Measurements from ENCODE around the gene FOXN4. TPM values are rescaled to one million over a fixed set of nuclear protein-coding genes. Genes with fewer than 3 reads are reported as not detected.

Gene FOXN4
- total RNA-seq, 4 donors from 2014 or later: not detected

DNA sequence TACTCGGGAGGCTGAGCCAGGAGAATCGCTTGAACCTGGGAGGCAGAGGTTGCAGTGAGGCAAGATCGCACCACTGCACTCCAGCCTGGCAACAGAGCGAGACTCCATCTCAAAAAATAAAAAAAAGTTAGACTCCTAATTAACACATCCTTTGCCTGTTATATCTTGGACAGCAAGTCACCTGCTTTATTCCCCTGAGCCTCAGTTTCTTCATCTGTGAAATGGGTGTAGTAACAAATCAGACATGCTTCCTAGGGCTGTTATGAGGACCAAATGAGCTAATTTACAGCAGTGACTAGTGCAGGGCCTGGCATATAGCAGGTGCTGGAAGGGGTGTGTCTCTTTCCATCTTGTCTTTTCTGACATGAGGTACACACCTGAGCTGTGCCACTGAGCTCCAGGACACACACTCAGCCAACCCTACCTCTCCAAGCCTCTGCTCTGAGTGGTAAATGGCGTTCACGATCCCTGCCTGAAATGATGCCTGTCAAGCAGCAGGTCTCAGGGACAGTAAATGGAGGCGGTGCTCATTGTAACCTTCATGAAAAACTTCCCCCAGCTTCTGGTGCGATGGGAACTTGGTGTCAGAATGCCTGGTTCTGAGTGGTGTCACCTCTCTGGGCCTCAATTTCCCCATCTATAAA, 31.7 kb downstream of the FOXN4 start:
- peak overlapping the region in 2 of 4 donors; percentile 3 for H3K27ac ChIP-seq
- TF ChIP-seq POLR2A (IDR thresholded peaks at IDR 0.05): no peak
- no peak for TF ChIP-seq CTCF (IDR thresholded peaks at IDR 0.05 in 4 of 5, conservative IDR thresholded peaks at IDR 0.05 in 1 of 5)
- H3K4me3 ChIP-seq: no peak overlapping the region
- in situ Hi-C loops (cut with MboI; ENCODE audit: low sequenced_read_pairs in 4 of 4): no loop called here
- DNase-seq: peak in 1 of 2 donors; percentile 31
- no peaks in the 10 kb centered on the region for H3K9me3 ChIP-seq
- ATAC-seq: peak in 1 of 2 donors; percentile 2
- H3K4me1 ChIP-seq: no peaks in the 10 kb centered on the region
- H3K36me3 ChIP-seq: no peaks in the 10 kb centered on the region
- H3K27me3 ChIP-seq: no peaks in the 10 kb centered on the region
- intact Hi-C loops (cut with DNase I; ENCODE audit: low total_unique reads): no loop called here

DNA sequence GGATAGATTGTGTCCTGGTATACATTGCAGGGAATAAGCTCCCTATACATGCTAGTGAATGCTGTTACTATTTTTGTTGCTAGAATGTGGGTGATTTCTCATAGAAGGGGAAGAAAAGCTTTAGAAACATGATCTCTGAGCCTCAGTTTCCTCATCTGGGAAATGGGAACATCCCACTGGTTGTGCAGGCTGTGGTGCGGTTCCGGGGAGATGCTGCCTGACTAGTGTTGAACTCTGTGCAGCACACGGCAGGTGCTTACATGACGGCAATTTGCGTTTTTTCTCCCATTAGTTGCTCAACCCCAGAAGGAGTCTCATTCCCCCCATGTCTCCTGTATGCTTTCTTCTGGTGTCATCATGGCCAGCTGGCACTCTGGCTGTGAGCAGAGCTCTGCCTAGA, 32.9 kb downstream of the FOXN4 start:
- intact Hi-C loops (cut with DNase I; ENCODE audit: low total_unique reads): no loop called here
- Histone ChIP-seq H3K36me3 (no peaks in the 10 kb centered on the region), H3K27ac (no peak overlapping the region), H3K9me3 (no peaks in the 10 kb centered on the region), H3K27me3 (no peaks in the 10 kb centered on the region), H3K4me3 (no peak overlapping the region), H3K4me1 (no peaks in the 10 kb centered on the region)
- peak in 1 of 2 donors; percentile 1 for ATAC-seq
- TF ChIP-seq POLR2A (IDR thresholded peaks at IDR 0.05): no peak
- no peak for TF ChIP-seq CTCF (IDR thresholded peaks at IDR 0.05 in 4 of 5, conservative IDR thresholded peaks at IDR 0.05 in 1 of 5)
- in situ Hi-C loops (cut with MboI; ENCODE audit: low sequenced_read_pairs in 4 of 4): no loop called here
- DNase-seq: no peak

- TF ChIP-seq CTCF (IDR thresholded peaks at IDR 0.05 in 4 of 5, conservative IDR thresholded peaks at IDR 0.05 in 1 of 5) (no peak), POLR2A (IDR thresholded peaks at IDR 0.05) (no peak)
- in situ Hi-C loops (cut with MboI; ENCODE audit: low sequenced_read_pairs in 4 of 4) (no loop called here), intact Hi-C loops (cut with DNase I; ENCODE audit: low total_unique reads) (no loop called here)
- H3K9me3 ChIP-seq: no peaks in the 10 kb centered on the region
- ATAC-seq (no peak), DNase-seq (no peak)
- H3K4me3 ChIP-seq: no peak overlapping the region
- no peaks in the 10 kb centered on the region for H3K4me1 ChIP-seq
- no peak overlapping the region for H3K27ac ChIP-seq
- peaks cover 0 to 2% of the 10 kb centered on the region in 2 donors for H3K36me3 ChIP-seq
- H3K27me3 ChIP-seq: no peaks in the 10 kb centered on the region
Measured at GRCh38 chr12:109275173-109275572, 33.9 kb downstream of the FOXN4 start.

GRCh38 chr12:109274381-109274780, 34.7 kb downstream of the FOXN4 start:
- in situ Hi-C loops (cut with MboI; ENCODE audit: low sequenced_read_pairs in 4 of 4): loop anchor here in 2 of 4 donors (25.0 kb wide), 1 partner anchor 113 kb away; no protein-coding TSS in a partner anchor
- DNase-seq: peak in 1 of 2 donors; percentile 12
- H3K9me3 ChIP-seq: no peaks in the 10 kb centered on the region
- H3K27me3 ChIP-seq: no peaks in the 10 kb centered on the region
- no peak for ATAC-seq
- H3K27ac ChIP-seq: no peak overlapping the region
- no peak for TF ChIP-seq CTCF (IDR thresholded peaks at IDR 0.05 in 4 of 5, conservative IDR thresholded peaks at IDR 0.05 in 1 of 5)
- no peak for TF ChIP-seq POLR2A (IDR thresholded peaks at IDR 0.05)
- H3K4me3 ChIP-seq: no peak overlapping the region
- peaks cover 0 to 4% of the 10 kb centered on the region in 2 donors for H3K36me3 ChIP-seq
- intact Hi-C loops (cut with DNase I; ENCODE audit: low total_unique reads): no loop called here
- H3K4me1 ChIP-seq: no peaks in the 10 kb centered on the region

Measured in gastrocnemius medialis (tissue), 4 donors.